A172 (cell line): Measurements from ENCODE around the gene RSPO3. TPM values are rescaled to one million over a fixed set of nuclear protein-coding genes. Genes with fewer than 3 reads are reported as not detected.
"Not testable (repeated sequence)": the region's sequence is repeated elsewhere in the genome, so short reads cannot be mapped to it uniquely, and the experiment has no call there.

Experiments used
- DNase-seq: peaks from one replicate; pipeline ENCODE4 v3.0.0-alpha.2; 2015; ENCODE audit warnings: low spot score
- total RNA-seq: library from RNA; depleted of rRNA; stranded (reverse); fragments of >200 nt; shearing (Covaris generic); gene quantifications from 2 replicates; pipeline ENCODE4 v1.2.3, GENCODE V29; 2014; rRNA removed

RSPO3 gene, protein sequence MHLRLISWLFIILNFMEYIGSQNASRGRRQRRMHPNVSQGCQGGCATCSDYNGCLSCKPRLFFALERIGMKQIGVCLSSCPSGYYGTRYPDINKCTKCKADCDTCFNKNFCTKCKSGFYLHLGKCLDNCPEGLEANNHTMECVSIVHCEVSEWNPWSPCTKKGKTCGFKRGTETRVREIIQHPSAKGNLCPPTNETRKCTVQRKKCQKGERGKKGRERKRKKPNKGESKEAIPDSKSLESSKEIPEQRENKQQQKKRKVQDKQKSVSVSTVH
- not detected in 2 replicates for total RNA-seq

DNA sequence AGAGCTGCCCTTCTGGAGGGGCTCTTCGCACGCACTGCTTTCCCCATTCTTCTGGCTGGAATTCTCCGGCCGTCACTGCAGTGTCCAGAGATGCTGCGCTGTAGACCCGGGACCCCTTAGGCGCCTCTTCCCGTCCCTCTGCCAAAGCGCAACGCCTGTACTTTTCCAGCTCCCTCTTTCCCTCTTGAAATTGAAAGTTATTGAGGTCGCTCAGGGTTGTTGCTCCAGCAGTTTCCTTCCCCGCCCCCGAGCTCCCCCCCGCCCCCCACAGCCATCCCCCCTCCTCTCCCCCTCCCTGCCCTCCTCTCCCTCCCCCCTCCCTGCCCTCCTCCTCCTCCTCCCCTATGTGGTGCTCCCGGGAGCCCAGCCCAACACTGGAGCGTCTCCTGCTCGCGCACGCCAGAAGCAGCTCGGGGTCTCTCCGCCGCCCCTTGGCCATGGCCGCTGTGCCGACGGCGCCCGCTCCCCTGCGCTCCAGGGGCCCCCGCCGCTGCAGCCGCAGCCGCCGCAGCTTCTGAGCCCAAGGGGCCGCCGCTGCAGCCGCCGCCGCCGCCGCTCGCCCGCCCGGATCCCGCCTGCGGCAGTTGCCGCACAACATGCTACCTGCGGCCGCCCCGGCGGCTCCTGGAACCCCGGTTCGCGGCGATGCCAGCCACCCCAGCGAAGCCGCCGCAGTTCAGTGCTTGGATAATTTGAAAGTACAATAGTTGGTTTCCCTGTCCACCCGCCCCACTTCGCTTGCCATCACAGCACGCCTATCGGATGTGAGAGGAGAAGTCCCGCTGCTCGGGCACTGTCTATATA lies at the start of gene RSPO3:
Gene RSPO3 (plus strand): TSS at position 374 of the 804 bp plus-strand sequence. CDS start 522 bp downstream, outside the sequence.
- DNase-seq = peak; percentile 14

DNA sequence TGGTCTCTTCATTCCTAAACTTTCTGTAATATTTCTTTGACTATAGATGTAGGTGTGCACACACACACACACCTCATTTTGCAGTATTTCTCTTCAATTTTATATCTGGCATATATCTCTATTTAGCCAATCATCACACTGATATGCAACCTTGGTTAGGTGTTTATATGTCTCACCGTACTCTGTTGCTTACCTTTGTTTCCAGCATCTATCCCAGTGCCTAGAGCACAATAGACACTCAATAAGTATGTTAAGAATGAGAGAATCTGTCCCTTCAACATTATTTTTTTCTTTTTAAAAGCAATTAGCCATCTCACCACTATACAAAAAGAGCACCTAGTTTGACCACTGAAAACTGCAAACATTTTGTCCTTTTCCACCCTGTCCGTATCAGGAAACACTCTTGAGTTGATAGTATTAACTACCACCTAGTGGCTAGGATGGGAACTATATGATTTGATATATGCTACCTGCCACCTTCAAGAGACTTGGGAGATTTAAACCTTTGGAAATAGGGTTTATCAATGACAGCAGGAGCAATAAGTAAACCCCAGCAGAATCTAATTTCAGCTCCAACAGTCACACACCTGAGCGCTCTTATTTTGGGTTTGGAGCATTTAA lies 48.7 kb upstream of the RSPO3 start:
- peak; percentile 33 for DNase-seq

DNA sequence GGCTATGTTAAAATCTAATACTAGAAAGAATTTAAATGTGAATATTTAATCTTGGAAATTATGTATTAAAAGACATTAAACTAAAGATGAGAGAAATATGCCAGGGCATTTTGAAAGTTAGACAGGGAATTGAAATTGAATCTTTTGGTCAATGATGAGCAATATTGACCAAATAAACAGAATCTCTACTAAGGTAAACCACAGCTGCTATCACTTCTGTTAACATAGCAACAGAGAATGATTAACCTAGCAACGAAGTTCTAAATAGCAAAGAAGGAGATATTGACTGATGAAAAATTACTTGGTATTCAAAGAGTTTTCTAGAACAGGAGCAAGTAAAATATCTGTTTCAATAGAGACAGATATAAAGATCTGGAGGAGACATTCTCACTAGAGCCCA lies 45.2 kb upstream of the RSPO3 start:
- no peak for DNase-seq

DNA sequence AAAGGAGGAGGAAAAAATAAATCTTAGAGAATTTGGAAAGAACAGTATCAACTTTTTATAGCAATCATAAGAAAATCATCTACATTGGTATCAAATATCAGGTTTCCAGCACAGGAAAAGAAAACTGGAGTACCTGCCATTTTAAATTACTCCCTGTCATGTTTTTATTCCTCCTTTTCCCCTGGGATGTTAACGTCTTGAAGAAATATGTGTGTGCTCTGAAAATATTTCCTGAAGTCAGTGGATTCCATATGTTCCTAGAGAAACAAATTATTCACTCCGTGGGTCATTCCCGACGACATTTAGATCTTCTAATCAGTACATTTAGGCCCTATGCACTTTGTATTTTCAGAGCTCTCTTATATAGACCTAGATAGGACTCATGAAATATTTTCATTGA lies 42.0 kb upstream of the RSPO3 start:
- DNase-seq = no peak

DNA sequence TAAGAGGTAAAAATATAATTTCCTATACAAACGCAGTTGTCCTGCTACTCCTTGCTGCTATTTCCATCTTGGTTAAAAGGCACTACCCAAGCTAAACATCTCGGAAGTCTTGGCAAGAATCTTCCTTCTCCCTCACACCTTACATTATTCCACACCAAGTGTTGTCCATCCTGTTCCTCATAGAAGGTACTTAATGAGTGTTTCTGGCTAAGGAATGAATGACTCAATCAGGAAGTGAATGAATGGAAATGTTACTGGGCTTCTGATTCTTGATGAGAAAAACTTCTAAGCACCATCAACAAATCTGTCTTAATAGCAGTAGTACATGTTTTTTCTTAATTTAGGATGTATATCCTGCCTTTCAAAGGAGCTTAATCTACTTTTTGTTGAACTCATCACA lies 40.6 kb upstream of the RSPO3 start:
- DNase-seq = no peak

DNA sequence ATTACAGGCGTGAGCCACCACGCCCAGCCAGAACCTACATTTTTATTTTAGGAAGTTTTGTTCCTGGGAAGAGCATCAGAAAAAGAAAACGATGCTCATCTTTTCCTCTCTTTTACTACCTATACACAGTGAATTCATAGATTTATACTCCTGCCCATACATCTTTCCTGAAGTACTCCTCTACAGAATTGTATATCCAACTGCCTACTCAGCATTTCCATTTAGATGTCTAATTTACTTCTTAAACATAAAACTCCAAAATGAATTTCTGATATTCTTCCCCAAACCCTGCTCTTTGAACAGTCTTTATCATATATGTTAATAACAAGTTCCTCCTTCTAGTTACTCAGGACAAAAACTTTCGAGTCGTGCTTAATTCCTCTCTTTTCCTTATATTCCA lies 39.8 kb upstream of the RSPO3 start:
- DNase-seq = no peak

DNA sequence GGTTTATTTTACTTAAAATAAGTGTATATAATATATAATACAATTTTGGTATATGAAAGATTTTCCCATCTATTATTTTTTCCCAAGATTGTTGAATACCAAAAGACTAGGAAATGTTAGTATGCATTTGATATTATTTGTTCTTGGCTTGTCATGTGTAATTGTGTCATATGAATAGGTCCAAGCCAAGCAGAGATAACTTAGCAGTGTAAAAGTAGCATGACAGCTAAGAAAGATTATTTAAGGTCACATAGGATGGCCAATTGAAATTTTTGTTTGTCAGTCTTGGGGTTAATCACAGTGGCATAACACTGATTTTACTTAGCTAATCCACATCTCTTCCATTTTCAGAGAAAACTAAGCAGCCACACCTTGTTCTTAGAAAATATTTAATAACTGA lies 38.8 kb upstream of the RSPO3 start:
- DNase-seq = no peak

DNA sequence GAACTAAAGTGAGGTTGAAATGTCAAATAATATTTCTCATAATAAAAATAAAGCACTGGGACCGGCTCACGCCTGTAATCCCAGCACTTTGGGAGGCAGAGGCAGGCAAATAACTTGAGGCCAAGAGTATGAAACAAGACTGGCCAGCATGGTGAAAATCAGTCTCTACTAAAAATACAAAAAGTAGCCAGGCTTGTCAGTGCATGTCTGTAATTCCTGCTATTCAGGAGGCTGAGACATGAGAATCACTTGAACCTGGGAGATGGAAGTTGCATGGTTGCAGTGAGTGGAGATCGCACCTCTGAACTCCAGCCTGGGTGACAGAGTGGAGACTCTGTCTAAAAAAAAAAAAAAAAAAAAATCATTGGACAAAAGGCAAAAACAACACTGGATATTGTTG lies 38.4 kb upstream of the RSPO3 start:
- no peak for DNase-seq

DNA sequence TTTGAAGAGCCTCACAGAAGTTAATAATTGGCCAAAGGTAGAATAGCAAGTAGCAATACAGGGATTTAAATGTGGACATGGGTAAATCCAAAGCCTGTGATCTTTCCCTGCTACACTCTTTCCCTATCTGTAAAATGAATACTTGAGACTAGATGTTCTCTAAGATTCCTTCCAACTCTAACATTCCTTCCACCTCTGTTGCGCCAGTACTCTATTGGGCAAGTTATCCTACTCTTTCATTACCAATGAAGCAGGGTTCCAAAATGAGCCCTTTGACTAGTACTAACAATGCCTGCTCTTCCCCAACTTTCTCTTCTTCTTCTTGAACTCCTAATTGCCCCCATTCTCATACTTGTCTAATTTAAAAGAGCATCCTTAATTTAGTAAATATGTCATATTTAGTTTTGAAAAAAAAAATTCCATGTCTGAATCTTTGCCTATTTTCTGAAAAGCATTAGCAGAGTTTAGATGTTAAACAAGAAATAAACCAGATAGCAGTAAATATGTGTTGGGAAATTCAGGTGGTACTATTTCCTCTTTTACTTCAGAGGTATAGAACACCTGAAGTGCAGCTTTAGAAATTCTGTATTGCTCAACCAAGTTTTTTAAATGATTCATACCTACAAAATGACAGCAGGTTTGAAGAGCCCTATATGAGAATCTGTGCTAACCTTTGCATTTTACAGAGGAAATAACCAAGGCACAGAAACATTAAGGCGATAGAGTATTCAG lies 35.1 kb upstream of the RSPO3 start:
- no peak for DNase-seq

DNA sequence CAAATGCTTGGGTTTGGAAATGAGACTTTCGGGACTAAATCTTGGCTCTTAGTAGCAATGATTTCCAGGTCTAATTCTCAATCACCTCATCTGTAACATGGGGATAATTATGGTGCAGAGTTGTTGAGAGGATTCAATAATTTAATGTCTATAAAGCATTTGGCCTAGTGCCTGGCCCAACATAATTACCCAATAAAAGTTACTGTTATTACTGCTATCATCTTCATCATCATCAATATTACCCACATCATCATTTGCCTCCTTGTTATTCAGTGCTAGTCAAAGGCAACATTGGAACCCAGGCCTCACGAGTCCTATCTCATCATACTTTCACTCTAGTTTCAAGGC lies 34.5 kb upstream of the RSPO3 start:
- DNase-seq = no peak

DNA sequence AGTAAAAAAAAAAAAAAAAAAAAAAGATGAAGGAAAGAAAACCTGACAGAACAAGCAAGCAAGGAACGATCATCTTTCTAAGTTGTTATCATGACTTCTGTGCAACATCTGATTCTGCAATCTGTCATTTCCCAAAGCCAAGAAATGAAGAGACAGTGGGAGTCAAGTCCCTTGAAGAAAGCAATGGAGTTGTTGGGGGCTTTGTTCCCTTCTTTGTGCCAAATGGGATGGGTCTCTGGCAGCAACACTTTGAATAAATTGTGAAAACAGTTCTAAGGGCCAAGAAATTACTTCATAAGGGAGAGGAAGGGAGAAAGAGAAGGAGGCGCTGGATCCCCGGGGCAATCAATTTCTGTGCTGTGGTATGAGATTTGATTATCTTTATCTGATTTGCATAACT lies 33.3 kb upstream of the RSPO3 start:
- DNase-seq = no peak

DNA sequence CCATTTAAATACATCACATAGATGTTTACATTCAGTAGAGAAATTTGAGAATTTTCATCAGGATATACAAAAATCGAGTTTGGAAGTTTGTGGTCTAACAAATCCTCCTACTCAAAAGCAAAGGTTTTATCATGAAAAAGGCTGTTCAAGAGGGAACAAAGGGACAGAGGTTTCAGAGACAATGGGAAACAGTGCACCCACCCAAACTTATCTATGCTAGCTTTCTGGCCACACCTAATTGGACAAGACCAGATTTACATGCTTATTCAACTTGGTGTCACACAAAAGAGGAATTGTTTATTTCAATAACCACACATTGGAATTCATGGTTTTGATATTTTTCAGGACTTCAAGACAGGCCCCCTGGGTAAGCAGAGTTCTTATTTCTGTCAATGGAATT lies 28.4 kb upstream of the RSPO3 start:
- no peak for DNase-seq

DNA sequence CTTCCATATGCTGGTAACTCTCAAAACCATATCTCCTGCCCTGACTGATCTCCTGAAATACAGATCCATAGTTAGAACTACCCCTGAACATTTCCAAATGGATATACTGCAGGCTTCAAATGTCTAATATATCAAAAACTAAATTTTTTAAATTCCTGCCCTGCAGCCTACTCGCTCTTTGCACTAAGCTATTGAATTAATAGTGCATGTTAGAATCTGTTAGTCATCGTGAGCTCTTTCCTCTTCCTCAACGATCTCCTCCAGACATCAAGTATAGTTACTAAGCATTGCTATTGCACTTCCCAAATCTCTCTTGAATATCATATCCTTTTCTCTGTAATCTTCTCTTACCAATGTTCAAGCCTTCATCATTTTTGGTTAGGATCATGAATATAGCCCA lies 26.0 kb upstream of the RSPO3 start:
- DNase-seq = no peak

DNA sequence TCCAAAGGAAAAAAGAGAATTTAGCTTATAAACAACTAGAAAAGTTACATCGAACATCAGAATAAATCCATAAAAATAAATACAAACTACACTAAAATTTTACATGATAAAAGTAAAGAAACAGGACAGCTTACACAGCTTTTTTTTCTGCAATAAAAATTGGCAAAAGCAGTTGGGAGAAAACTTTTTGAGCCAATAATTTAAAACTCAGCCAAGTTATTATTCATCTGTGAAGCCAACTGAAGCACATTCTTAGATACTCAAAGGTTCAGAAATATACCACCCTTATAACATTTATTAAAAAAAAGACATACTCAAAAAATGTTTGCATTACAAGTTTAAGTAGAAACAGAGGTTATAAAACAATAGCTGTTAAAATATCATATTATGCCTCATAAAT lies 23.7 kb upstream of the RSPO3 start:
- no peak for DNase-seq

DNA sequence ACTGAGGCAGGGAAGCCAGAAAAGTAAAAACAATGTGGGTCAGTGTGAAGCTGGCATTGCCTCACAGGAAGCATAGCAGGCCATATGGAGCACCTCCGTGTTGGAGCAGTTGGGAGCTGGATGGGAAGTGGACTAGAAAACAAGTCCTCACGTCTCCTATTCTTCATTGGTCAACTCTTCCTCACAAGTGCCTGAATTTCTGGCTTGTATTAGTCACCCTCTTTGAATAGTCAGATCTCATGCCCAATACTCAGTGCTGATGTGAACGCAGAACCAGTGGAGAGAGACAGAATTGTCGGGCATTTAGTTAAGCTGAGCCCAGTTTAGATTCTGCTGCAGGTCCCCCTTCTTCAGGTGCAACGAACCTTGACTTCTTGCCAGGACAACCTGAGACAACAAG lies 22.3 kb upstream of the RSPO3 start:
- no peak for DNase-seq

DNA sequence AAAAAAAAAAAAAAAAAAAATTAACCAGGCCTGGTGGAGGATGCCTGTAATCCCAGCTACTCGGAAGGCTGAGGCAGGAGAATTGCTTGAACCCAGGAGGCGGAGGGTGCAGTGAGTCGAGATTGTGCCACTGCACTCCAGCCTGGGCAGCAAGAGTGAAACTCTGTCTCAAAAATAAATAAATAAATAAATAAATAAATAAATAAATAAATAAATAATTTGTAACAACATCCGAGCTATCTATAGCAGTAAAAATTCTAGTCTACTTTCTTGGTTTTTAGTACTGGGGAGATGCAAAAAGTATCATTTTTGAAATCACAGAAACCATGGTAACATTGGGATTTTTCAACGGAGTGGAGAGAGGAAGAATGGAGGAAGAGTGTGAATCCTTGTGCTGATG lies 21.0 kb upstream of the RSPO3 start:
- not testable (repeated sequence) for DNase-seq

DNA sequence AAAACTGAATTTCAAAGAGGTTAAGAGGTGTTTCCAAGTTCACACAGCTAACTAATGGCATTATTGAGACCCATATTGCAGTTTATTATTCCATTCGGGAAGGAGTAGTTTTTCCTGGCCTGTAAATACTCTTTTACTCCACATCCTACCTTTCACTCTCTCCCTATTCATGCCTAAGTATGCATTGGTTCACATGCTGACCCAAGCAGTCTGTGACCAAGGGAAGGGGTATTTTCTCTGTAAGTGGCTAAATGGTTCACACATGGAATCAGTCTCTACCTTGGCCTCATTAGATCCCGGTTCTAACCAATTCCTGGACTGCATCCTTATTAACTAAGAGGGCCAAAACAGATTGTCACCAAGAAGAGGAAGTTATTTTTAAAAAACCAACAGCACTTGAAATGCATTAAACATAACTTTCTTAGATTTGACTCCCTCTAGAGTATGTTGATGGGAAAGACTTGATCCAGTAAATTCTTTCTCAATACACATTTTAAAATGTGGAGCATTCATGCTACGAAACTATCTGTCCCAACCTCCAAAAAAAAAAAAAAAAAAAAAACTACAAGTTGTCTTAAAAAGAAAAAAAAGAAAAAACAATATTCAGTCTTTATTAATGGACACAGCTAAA lies 17.8 kb upstream of the RSPO3 start:
- no peak for DNase-seq

DNA sequence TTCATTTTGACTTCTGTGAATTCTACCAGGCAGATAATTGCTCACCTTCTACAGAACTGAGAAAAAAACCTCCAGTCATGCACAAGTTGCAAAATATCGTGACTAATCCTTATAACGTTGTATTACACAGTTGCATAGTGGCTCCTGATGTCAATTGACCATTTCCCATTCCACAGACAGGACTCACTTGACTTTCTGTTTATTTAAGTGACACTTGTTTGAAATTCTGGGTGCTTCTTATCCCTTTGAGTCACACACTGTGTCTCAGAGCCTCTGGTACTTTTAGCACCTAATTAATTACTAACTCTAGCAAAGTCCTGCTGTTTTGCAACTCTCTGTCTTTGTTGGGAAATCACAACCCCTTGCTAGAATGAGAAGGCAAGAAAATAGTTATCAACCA lies 16.2 kb upstream of the RSPO3 start:
- DNase-seq = peak; percentile 64

DNA sequence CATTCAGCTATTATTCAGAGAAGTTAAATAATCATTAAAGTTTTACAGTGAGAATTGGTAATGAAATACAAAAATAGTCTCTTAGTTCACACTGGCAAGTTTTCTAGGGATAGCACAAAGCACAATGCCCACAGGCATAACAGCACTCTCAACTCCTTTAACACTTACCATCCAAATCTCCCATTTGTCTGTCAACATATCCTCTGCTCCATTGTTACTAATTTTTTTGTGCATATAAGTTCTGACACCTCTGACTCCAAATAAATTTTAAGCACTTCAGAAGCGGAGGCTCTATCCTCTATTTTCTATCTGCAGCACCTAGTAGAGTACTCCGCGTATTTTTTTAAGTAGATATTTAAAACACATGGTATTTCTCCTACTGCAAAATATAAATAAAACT lies 15.6 kb upstream of the RSPO3 start:
- no peak for DNase-seq

DNA sequence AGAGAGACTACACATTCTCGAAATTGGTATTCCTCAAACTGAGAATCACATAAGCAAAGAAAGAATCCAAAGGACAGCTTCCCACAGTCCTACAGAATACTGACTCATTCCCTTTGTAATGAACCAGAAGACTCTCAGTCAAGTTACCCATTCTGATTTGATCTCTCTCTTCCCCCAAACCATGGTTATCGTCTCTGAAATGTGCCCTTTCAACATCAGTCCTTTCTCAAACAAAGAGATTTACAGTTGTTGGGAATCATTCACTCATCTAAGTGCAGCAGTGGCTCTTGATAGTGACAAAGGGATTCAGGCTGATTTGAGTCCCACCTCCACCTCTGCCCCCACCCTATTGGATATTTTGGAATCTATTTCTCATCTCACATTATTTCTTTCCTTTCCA lies 15.0 kb upstream of the RSPO3 start:
- DNase-seq = no peak

DNA sequence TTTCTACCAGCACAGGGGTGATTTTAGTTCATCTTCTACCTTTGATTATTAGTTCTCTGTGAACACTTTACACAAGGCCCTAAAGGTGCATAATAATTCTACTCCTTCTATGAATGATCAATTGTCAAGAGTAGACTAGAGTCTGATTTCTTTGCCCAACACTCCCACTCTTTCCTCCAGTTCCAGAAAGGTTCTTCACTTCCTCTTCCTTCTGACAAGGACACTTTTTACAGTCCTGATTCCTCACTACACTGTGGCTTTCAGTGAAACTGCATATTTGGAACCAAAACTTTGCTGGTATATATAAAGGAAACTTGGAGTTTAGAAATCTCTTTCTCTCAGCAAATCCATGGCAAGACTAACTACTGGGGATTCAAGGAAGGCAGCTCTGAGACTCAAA lies 10.6 kb upstream of the RSPO3 start:
- no peak for DNase-seq

DNA sequence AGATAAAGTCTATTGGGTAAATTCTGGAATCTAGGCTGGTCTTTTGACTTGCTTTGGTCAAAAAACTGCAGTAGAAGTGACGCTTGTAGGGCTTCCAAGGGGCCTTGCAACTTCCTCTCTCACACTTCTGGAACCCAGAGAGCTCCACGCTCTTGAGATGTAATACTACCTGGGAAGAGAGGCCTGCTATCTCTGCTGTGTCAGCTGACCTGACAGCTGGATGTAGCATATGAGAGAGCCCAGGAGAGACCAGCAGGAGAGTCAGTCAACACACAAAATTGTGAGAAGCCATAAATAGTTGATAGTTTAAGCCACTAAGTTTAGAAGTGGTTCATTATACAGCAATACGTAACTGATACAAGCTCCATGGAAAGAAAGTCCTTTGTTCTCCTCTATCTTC lies 7.8 kb upstream of the RSPO3 start:
- DNase-seq = no peak
